ENCODE measurements around the gene SLC35F5. TPM values are rescaled to one million over a fixed set of nuclear protein-coding genes. Genes with fewer than 3 reads are reported as not detected.
"Not testable (repeated sequence)": the region's sequence is repeated elsewhere in the genome, so short reads cannot be mapped to it uniquely, and the experiment has no call there.

Gene SLC35F5
- total RNA-seq, 2 donors from 2014 or later = 37.1 to 39.0 TPM

- Histone ChIP-seq H3K27me3 (ENCODE audit: control insufficient read depth, insufficient read depth, low read length, poor library complexity, severe bottlenecking) (no peaks in the 10 kb centered on the region), H3K4me3 (ENCODE audit: low read length) (no peak overlapping the region), H3K9me3 (ENCODE audit: control insufficient read depth, low read length) (peaks cover 5% of the 10 kb centered on the region), H3K27ac (ENCODE audit: low read depth, low read length) (no peak overlapping the region), H3K9ac (ENCODE audit: extremely low read depth, low read length, poor library complexity, severe bottlenecking) (no peak overlapping the region), H3K4me1 (ENCODE audit: control insufficient read depth, insufficient read depth, low read length) (no peaks in the 10 kb centered on the region), H3K36me3 (ENCODE audit: control insufficient read depth, insufficient read depth, low read length) (peaks cover 13% of the 10 kb centered on the region)
- H3K27me3 Mint-ChIP-seq (ENCODE audit: insufficient read depth) = no peaks in the 10 kb centered on the region
- TF ChIP-seq, protein P1, sequence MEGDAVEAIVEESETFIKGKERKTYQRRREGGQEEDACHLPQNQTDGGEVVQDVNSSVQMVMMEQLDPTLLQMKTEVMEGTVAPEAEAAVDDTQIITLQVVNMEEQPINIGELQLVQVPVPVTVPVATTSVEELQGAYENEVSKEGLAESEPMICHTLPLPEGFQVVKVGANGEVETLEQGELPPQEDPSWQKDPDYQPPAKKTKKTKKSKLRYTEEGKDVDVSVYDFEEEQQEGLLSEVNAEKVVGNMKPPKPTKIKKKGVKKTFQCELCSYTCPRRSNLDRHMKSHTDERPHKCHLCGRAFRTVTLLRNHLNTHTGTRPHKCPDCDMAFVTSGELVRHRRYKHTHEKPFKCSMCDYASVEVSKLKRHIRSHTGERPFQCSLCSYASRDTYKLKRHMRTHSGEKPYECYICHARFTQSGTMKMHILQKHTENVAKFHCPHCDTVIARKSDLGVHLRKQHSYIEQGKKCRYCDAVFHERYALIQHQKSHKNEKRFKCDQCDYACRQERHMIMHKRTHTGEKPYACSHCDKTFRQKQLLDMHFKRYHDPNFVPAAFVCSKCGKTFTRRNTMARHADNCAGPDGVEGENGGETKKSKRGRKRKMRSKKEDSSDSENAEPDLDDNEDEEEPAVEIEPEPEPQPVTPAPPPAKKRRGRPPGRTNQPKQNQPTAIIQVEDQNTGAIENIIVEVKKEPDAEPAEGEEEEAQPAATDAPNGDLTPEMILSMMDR (conservative IDR thresholded peaks at IDR 0.05) = no peak
- no peak for DNase-seq
- peaks cover 13% of the 10 kb centered on the region for H3K9me3 Mint-ChIP-seq
- WGBS, 2 experiments (ENCODE audit: insufficient coverage in 1 of 2, insufficient read length in 1 of 2) = 88% methylated on average over 1 of the region's 1 CpG; no CpG with 5 or more reads in 1 of the 2 experiments
- H3K27ac Mint-ChIP-seq = no peak overlapping the region
- H3K4me3 Mint-ChIP-seq = no peak overlapping the region
- H3K4me1 Mint-ChIP-seq = peaks cover 11% of the 10 kb centered on the region
- peaks cover 18% of the 10 kb centered on the region for H3K36me3 Mint-ChIP-seq (ENCODE audit: low read depth)
Observed at GRCh38 chr2:113707106-113707505, 49.3 kb downstream of the SLC35F5 start.

DNA sequence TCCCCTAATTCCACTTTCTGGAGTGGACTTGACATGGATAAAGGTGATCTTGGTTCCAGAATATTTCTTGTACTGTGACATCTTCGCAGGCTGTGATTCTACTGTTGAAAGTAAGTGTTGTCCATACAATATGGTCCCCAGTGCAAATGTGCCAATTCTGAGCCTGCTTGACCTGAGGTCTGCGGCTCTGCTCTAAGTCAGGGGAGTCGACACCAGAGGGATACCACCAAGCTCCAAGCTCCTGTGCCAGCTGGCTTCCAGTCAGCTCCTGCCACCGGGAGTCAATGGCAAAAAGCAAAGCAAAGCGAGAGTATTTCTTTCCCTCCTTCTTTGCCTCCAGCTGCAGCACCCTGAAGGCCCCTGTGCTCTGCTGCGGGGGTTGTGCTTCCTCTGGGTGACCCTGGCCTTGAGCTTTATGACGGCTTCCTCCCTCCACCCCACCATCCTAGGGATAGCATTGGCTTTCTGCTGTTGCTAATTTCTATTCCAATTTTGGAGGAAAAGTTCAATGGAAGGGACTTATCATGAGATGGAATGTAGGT is 50.4 kb downstream of the SLC35F5 start:
- Mint-ChIP-seq H3K27ac (no peak overlapping the region), H3K27me3 (ENCODE audit: insufficient read depth) (no peaks in the 10 kb centered on the region), H3K9me3 (peaks cover 13% of the 10 kb centered on the region), H3K36me3 (ENCODE audit: low read depth) (peaks cover 16% of the 10 kb centered on the region), H3K4me1 (peaks cover 11% of the 10 kb centered on the region), H3K4me3 (no peak overlapping the region)
- DNase-seq = no peak
- 88 to 92% methylated on average over 6 to 7 of the region's 7 CpGs for WGBS, 2 experiments (ENCODE audit: insufficient coverage in 1 of 2, insufficient read length in 1 of 2)
- Histone ChIP-seq H3K9ac (ENCODE audit: extremely low read depth, low read length, poor library complexity, severe bottlenecking) (no peak overlapping the region), H3K27me3 (ENCODE audit: control insufficient read depth, insufficient read depth, low read length, poor library complexity, severe bottlenecking) (no peaks in the 10 kb centered on the region), H3K4me3 (ENCODE audit: low read length) (no peak overlapping the region), H3K27ac (ENCODE audit: low read depth, low read length) (no peak overlapping the region), H3K9me3 (ENCODE audit: control insufficient read depth, low read length) (peaks cover 5% of the 10 kb centered on the region), H3K36me3 (ENCODE audit: control insufficient read depth, insufficient read depth, low read length) (peaks cover 13% of the 10 kb centered on the region), H3K4me1 (ENCODE audit: control insufficient read depth, insufficient read depth, low read length) (no peaks in the 10 kb centered on the region)
- TF ChIP-seq, protein P1 (conservative IDR thresholded peaks at IDR 0.05) = no peak

DNA sequence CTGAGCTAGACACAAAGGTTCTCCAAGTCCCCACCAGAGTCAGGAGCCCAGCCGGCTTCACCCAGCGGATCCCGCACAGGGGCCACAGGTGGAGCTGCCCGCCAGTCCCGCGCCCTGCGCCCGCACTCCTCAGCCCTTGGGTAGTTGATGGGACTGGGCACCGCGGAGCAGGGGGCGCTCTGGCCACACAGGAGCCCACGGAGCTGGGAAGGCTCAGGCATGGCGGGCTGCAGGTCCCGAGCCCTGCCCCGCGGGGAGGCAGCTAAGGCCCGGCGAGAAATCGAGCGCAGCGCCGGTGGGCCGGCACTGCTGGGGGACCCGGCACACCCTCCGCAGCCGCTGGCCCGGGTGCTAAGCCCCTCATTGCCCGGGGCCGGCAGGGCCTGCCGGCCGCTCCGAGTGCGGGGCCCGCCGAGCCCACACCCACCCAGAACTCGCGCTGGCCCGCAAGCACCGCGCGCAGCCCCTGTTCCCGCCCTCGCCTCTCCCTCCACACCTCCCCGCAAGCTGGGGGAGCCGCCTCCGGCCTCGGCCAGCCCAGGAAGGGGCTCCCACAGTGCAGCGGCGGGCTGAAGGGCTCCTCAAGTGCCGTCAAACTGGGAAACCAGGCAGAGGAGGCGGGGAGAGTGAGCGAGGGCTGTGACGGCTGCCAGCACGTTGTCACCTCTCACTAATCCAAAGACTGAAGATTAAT is 52.0 kb downstream of the SLC35F5 start:
- WGBS, 2 experiments (ENCODE audit: insufficient coverage in 1 of 2, insufficient read length in 1 of 2) = 88 to 92% methylated on average over 7 to 42 of the region's 54 CpGs
- not testable (repeated sequence) for H3K4me3 ChIP-seq (ENCODE audit: low read length); H3K27ac ChIP-seq (ENCODE audit: low read depth, low read length); H3K27ac Mint-ChIP-seq; H3K9me3 ChIP-seq (ENCODE audit: control insufficient read depth, low read length); H3K27me3 Mint-ChIP-seq (ENCODE audit: insufficient read depth); DNase-seq; H3K4me1 ChIP-seq (ENCODE audit: control insufficient read depth, insufficient read depth, low read length); H3K9ac ChIP-seq (ENCODE audit: extremely low read depth, low read length, poor library complexity, severe bottlenecking); H3K27me3 ChIP-seq (ENCODE audit: control insufficient read depth, insufficient read depth, low read length, poor library complexity, severe bottlenecking); H3K4me3 Mint-ChIP-seq
- peaks cover 15% of the 10 kb centered on the region for H3K9me3 Mint-ChIP-seq
- H3K4me1 Mint-ChIP-seq = peaks cover 11% of the 10 kb centered on the region
- peaks cover 16% of the 10 kb centered on the region for H3K36me3 Mint-ChIP-seq (ENCODE audit: low read depth)
- H3K36me3 ChIP-seq (ENCODE audit: control insufficient read depth, insufficient read depth, low read length) = peaks cover 13% of the 10 kb centered on the region
